ENCODE measurements around the gene EFHD2. TPM values are rescaled to one million over a fixed set of nuclear protein-coding genes. Genes with fewer than 3 reads are reported as not detected.
"Not testable (repeated sequence)": the region's sequence is repeated elsewhere in the genome, so short reads cannot be mapped to it uniquely, and the experiment has no call there.

EFHD2 gene
- total RNA-seq, 2 experiments from 2014 or later, result 45.6 to 45.8 TPM

GRCh38 chr1:15426492-15427279 is 17.0 kb downstream of the EFHD2 start:
- Mint-ChIP-seq H3K36me3 (ENCODE audit: low read depth) (peaks cover 8% of the 10 kb centered on the region), H3K27me3 (no peaks in the 10 kb centered on the region), H3K4me1 (ENCODE audit: low read depth) (peaks cover 9% of the 10 kb centered on the region), H3K27ac (peak overlapping the region; percentile 66), H3K4me3 (no peak overlapping the region), H3K9me3 (no peaks in the 10 kb centered on the region)
- ATAC-seq, result no peak
- CTCF ChIA-PET, result interaction anchor here (1.1 to 8.4 kb wide), 4 partner anchors 103 to 298 kb away, joined by 3 to 108 read pairs (median 5); no protein-coding TSS in a partner anchor
- no peak for DNase-seq
- no peak for TF ChIP-seq CTCF (IDR thresholded peaks at IDR 0.05)
- intact Hi-C loops (cut with micrococcal nuclease), result no loop called here
- POLR2A ChIA-PET, result interaction anchor here (1.2 to 1.8 kb wide), 2 partner anchors 8 to 11 kb away, joined by 3 to 11 read pairs; no protein-coding TSS in a partner anchor

- H3K9me3 Mint-ChIP-seq, result no peaks in the 10 kb centered on the region
- H3K27me3 Mint-ChIP-seq, result no peaks in the 10 kb centered on the region
- peaks cover 7% of the 10 kb centered on the region for H3K4me1 Mint-ChIP-seq (ENCODE audit: low read depth)
- no peak overlapping the region for H3K4me3 Mint-ChIP-seq
- no peak overlapping the region for H3K27ac Mint-ChIP-seq
- intact Hi-C loops (cut with micrococcal nuclease), result no loop called here
- H3K36me3 Mint-ChIP-seq (ENCODE audit: low read depth), result peaks cover 7% of the 10 kb centered on the region
- no peak for TF ChIP-seq CTCF (IDR thresholded peaks at IDR 0.05)
- POLR2A ChIA-PET, result interaction anchor here (1.2 to 1.8 kb wide), 3 partner anchors 8 to 104 kb away, joined by 3 to 11 read pairs (median 3); no protein-coding TSS in a partner anchor
- CTCF ChIA-PET, result interaction anchor here (1.1 to 8.4 kb wide), 4 partner anchors 103 to 299 kb away, joined by 3 to 108 read pairs (median 5); no protein-coding TSS in a partner anchor
- no peak for DNase-seq
- no peak for ATAC-seq
Measured at GRCh38 chr1:15427280-15427666, 17.6 kb downstream of the EFHD2 start.

- H3K9me3 Mint-ChIP-seq; H3K27me3 Mint-ChIP-seq; intact Hi-C loops (cut with micrococcal nuclease); ATAC-seq; DNase-seq; H3K27ac Mint-ChIP-seq; H3K4me1 Mint-ChIP-seq (ENCODE audit: low read depth); H3K4me3 Mint-ChIP-seq; H3K36me3 Mint-ChIP-seq (ENCODE audit: low read depth): not testable (repeated sequence)
- ChIA-PET CTCF (interaction anchor here (1.2 to 8.4 kb wide), 3 partner anchors 104 to 123 kb away, joined by 3 to 108 read pairs (median 3); no protein-coding TSS in a partner anchor), POLR2A (interaction anchor here (1.2 to 1.8 kb wide), 2 partner anchors 12 to 105 kb away, joined by 3 to 11 read pairs; no protein-coding TSS in a partner anchor)
Measured at GRCh38 chr1:15428252-15428651, 18.6 kb downstream of the EFHD2 start.

GRCh38 chr1:15428815-15429435 is 19.2 kb downstream of the EFHD2 start:
- TF ChIP-seq CTCF (IDR thresholded peaks at IDR 0.05), result no peak
- no peak overlapping the region for H3K4me3 Mint-ChIP-seq
- ATAC-seq, result no peak
- no peaks in the 10 kb centered on the region for H3K27me3 Mint-ChIP-seq
- intact Hi-C loops (cut with micrococcal nuclease), result no loop called here
- peaks cover 7% of the 10 kb centered on the region for H3K4me1 Mint-ChIP-seq (ENCODE audit: low read depth)
- CTCF ChIA-PET, result interaction anchor here (1.2 to 8.4 kb wide), 3 partner anchors 105 to 124 kb away, joined by 3 to 108 read pairs (median 3); no protein-coding TSS in a partner anchor
- POLR2A ChIA-PET, result interaction anchor here (0.5 kb wide), 1 partner anchor 98 kb away, joined by 3 read pairs; no protein-coding TSS in a partner anchor
- H3K27ac Mint-ChIP-seq, result no peak overlapping the region
- no peak for DNase-seq
- H3K36me3 Mint-ChIP-seq (ENCODE audit: low read depth), result peaks cover 7% of the 10 kb centered on the region
- H3K9me3 Mint-ChIP-seq, result no peaks in the 10 kb centered on the region

GRCh38 chr1:15429701-15430149 is 20.0 kb downstream of the EFHD2 start:
- peaks cover 7% of the 10 kb centered on the region for H3K36me3 Mint-ChIP-seq (ENCODE audit: low read depth)
- H3K27me3 Mint-ChIP-seq, result no peaks in the 10 kb centered on the region
- no peak for DNase-seq
- ChIA-PET POLR2A (no interaction called here), CTCF (interaction anchor here (0.6 to 8.4 kb wide), 3 partner anchors 106 to 110 kb away, joined by 3 to 108 read pairs (median 3); no protein-coding TSS in a partner anchor)
- intact Hi-C loops (cut with micrococcal nuclease), result no loop called here
- H3K4me1 Mint-ChIP-seq (ENCODE audit: low read depth), result peaks cover 7% of the 10 kb centered on the region
- no peaks in the 10 kb centered on the region for H3K9me3 Mint-ChIP-seq
- no peak for ATAC-seq
- TF ChIP-seq CTCF (IDR thresholded peaks at IDR 0.05), result no peak
- no peak overlapping the region for H3K4me3 Mint-ChIP-seq
- H3K27ac Mint-ChIP-seq, result no peak overlapping the region

All from activated CD8-positive, alpha-beta T cell treated with anti-CD3 and anti-CD28 coated beads for 36 hours (primary cell).